GM18511 (cell line): ENCODE data around the gene ITGA1.
A peak's percentile ranks its signal among the peaks of the same experiment; 100 is the strongest.
"Not testable (repeated sequence)": the region's sequence is repeated elsewhere in the genome, so short reads cannot be mapped to it uniquely, and the experiment has no call there.

Experiments
- ATAC-seq: cut with Tn5 transposase; IDR thresholded peaks from one replicate; pipeline ENCODE4 v1.9.1; 2021; ENCODE audit warnings: mild to moderate bottlenecking, moderate library complexity; ENCODE audit not compliant: unreplicated experiment

Gene ITGA1

GRCh38 chr5:52787600-52788504 lies at the start of gene ITGA1, which contains the start of gene PELO:
TSS of gene ITGA1 (plus strand) at chr5:52787916. CDS start at chr5:52788354, 438 bp downstream.
TSS of gene PELO (plus strand) at chr5:52787916. CDS start at chr5:52800395, 12,479 bp downstream.
- ATAC-seq: peak; percentile 80

- peak; percentile 67 for ATAC-seq
Measured at GRCh38 chr5:52738095-52738506, 49.6 kb upstream of the ITGA1 start.

GRCh38 chr5:52740007-52740406 lies 47.7 kb upstream of the ITGA1 start:
- no peak for ATAC-seq

GRCh38 chr5:52743012-52743411 lies 44.7 kb upstream of the ITGA1 start:
- ATAC-seq: no peak

- ATAC-seq: no peak
Measured at GRCh38 chr5:52743529-52743928, 44.2 kb upstream of the ITGA1 start.

- peak; percentile 79 for ATAC-seq
Measured at GRCh38 chr5:52743970-52744369, 43.7 kb upstream of the ITGA1 start.

GRCh38 chr5:52744867-52745458 lies 42.8 kb upstream of the ITGA1 start:
- ATAC-seq: not testable (repeated sequence)

GRCh38 chr5:52746539-52746938 lies 41.2 kb upstream of the ITGA1 start:
- ATAC-seq: no peak

- peak; percentile 71 for ATAC-seq
Measured at GRCh38 chr5:52748590-52748989, 39.1 kb upstream of the ITGA1 start.

- no peak for ATAC-seq
Measured at GRCh38 chr5:52749666-52750065, 38.0 kb upstream of the ITGA1 start.

- no peak for ATAC-seq
Measured at GRCh38 chr5:52751137-52751536, 36.6 kb upstream of the ITGA1 start.

GRCh38 chr5:52754051-52754450 lies 33.7 kb upstream of the ITGA1 start:
- ATAC-seq: no peak

GRCh38 chr5:52757527-52757926 lies 30.2 kb upstream of the ITGA1 start:
- ATAC-seq: no peak

GRCh38 chr5:52758014-52758413 lies 29.7 kb upstream of the ITGA1 start:
- ATAC-seq: no peak

- no peak for ATAC-seq
Measured at GRCh38 chr5:52759331-52759730, 28.4 kb upstream of the ITGA1 start.

- peak; percentile 83 for ATAC-seq
Measured at GRCh38 chr5:52760695-52761366, 26.9 kb upstream of the ITGA1 start.

- peak; percentile 11 for ATAC-seq
Measured at GRCh38 chr5:52767217-52767743, 20.4 kb upstream of the ITGA1 start.

GRCh38 chr5:52767766-52768480 lies 19.8 kb upstream of the ITGA1 start:
- peak; percentile 44 for ATAC-seq

GRCh38 chr5:52769061-52769460 lies 18.7 kb upstream of the ITGA1 start:
- no peak for ATAC-seq

GRCh38 chr5:52770287-52770939 lies 17.3 kb upstream of the ITGA1 start:
- ATAC-seq: no peak
